ENCODE results near the gene EMD. TPM values are rescaled to one million over a fixed set of nuclear protein-coding genes. Genes with fewer than 3 reads are reported as not detected.
"Not testable (repeated sequence)": the region's sequence is repeated elsewhere in the genome, so short reads cannot be mapped to it uniquely, and the experiment has no call there.

Gene EMD
- total RNA-seq, 1 experiment from 2014 or later, result 56.2 TPM

DNA sequence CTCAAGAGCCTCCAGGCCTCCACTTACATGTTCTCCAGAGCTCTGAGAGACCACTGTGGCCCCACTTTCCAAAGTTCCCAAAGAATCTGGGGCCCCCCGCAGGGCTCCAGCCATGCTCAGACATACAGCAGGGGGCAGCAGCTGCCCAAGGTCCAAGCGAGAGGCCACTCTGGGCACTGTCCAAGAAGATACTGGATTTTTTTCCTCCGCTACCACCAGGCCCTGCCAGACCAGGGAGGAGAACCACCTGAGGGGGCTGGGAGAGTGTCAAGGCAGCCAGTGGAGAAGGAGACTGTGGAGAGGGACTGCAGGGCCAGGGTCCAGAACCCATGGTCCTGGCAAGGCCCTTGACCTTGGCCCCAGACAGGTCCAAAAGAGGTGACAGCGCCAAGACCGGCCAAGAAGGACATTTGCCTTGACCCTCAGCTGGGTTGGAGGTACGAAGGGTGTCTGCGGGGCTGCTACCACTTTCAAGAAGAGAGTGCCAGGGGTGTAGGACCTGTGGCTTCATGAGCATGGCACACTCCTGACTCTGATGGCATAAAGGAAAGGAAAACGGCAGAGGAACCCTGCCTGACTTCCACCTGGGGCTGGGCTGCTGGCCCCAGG lies 5.3 kb downstream of the EMD start:
- no peak for DNase-seq

GRCh38 chrX:154388094-154388493 lies 9.0 kb downstream of the EMD start:
- DNase-seq; H3K36me3 ChIP-seq (replicated peaks; ENCODE audit: control insufficient read depth, insufficient read depth, low read length); H3K4me3 ChIP-seq (ENCODE audit: insufficient read depth, low read depth, low read length); H3K27me3 ChIP-seq (ENCODE audit: control insufficient read depth, insufficient read depth, low read length): not testable (repeated sequence)

More for the DNA sequence above, 5.3 kb downstream of the EMD start:
- H3K4me3 ChIP-seq (ENCODE audit: insufficient read depth, low read depth, low read length), result no peak overlapping the region
- H3K36me3 ChIP-seq (replicated peaks; ENCODE audit: control insufficient read depth, insufficient read depth, low read length), result 0 out of 2 replicates have a peak, but pooled peaks cover 3% of the 10 kb centered on the region
- no peaks in the 10 kb centered on the region for H3K27me3 ChIP-seq (ENCODE audit: control insufficient read depth, insufficient read depth, low read length)

GRCh38 chrX:154388649-154389048 lies 9.6 kb downstream of the EMD start:
- H3K4me3 ChIP-seq (ENCODE audit: insufficient read depth, low read depth, low read length); H3K27me3 ChIP-seq (ENCODE audit: control insufficient read depth, insufficient read depth, low read length); DNase-seq; H3K36me3 ChIP-seq (replicated peaks; ENCODE audit: control insufficient read depth, insufficient read depth, low read length): not testable (repeated sequence)

GRCh38 chrX:154389812-154390747 lies 11.0 kb downstream of the EMD start:
- peak overlapping the region; percentile 19; the same call in 1 of the 2 replicates for H3K4me3 ChIP-seq (ENCODE audit: insufficient read depth, low read depth, low read length)
- not testable (repeated sequence) for H3K36me3 ChIP-seq (replicated peaks; ENCODE audit: control insufficient read depth, insufficient read depth, low read length); H3K27me3 ChIP-seq (ENCODE audit: control insufficient read depth, insufficient read depth, low read length); DNase-seq

GRCh38 chrX:154396363-154396762 lies 17.3 kb downstream of the EMD start:
- not testable (repeated sequence) for DNase-seq; H3K27me3 ChIP-seq (ENCODE audit: control insufficient read depth, insufficient read depth, low read length); H3K4me3 ChIP-seq (ENCODE audit: insufficient read depth, low read depth, low read length)
- H3K36me3 ChIP-seq (replicated peaks; ENCODE audit: control insufficient read depth, insufficient read depth, low read length), result peaks cover 14% of the 10 kb centered on the region

- H3K27me3 ChIP-seq (ENCODE audit: control insufficient read depth, insufficient read depth, low read length), result no peaks in the 10 kb centered on the region
These were observed 18.1 kb downstream of the EMD start for GRCh38 chrX:154396973-154397887.

DNA sequence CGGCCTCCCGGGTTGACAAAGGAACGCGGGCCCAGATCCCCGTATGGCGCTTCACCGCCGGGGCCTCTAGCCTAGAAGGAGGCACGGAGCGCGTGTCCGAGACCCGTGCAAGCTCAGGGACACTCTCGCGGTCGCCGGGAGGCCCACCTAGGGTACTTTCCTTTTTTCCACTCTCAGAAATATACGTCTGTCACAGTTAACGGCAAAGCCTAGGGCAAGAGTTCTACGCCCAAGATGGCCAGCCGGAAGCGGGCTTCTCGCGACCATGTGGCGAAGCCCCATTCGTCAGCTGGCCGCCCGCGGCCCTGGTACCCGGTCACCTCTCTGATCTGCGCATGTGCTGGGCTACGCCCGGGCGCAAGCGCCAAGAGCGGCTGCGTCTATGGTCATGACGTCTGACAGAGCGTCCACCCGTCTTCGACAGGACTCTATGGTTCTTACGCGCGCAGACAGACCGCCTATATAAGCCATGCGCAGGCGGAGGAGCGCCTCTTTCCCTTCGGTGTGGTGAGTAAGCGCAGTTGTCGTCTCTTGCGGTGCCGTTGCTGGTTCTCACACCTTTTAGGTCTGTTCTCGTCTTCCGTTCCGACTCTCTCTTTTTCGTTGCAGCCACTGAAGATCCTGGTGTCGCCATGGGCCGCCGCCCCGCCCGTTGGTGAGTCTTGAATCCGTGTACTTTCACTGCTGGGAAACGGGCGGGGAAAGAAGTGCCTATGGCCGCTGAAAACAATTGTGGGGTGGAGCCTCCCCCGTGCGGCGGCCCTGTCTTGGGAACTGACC lies 19.0 kb downstream of the EMD start, which contains the start of gene RPL10:
TSS of gene RPL10 (plus strand) at position 490 of the 780 bp plus-strand sequence. CDS start at position 633, 143 bp downstream.
- peak within 1 kb of the TSS; percentile 63 for H3K4me3 ChIP-seq (ENCODE audit: insufficient read depth, low read depth, low read length)

More at GRCh38 chrX:154396973-154397887, 18.1 kb downstream of the EMD start:
- DNase-seq, result peak; percentile 85
- H3K4me3 ChIP-seq (ENCODE audit: insufficient read depth, low read depth, low read length), result peak overlapping the region; percentile 63
- H3K36me3 ChIP-seq (replicated peaks; ENCODE audit: control insufficient read depth, insufficient read depth, low read length), result peaks cover 14% of the 10 kb centered on the region

DNA sequence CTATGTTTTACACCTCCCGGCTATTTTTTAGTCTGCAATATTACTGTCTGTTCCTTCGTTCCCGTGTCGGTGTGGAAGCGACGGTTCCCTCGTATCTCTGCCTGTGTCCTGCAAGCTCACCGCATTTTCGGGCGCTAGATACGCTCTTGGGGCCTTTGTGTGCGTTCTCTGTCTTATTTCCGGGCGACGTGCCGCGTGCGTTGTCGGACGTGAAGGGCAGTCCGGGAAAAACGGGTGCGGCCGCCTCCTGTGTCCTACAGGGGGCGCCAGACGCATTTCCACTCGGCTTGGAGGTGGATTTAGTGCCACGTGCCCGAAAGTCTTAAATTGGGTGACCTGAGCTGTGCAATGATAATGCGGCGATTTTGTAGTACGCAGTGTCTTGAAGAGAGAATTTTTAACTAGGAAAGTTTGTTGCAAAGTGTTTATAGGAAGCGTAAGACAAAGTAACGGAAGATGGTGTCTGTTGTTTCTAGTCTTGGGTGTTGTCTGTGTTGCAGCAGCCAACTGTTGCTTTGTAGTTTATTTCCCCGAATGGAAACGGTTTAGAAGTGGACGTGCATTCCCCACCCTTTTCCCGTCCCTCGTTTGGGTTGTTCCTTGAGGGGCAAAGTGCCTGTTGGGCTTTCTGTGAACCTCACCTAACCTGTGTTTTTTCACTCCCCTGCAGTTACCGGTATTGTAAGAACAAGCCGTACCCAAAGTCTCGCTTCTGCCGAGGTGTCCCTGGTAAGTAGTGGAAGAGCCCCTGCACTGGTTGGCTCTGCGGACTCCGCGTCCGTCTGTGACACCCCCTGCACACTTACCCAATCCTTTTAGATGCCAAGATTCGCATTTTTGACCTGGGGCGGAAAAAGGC lies 19.8 kb downstream of the EMD start:
- no peaks in the 10 kb centered on the region for H3K27me3 ChIP-seq (ENCODE audit: control insufficient read depth, insufficient read depth, low read length)
- H3K4me3 ChIP-seq (ENCODE audit: insufficient read depth, low read depth, low read length), result peak overlapping the region; percentile 63
- peak; percentile 67 for DNase-seq
- H3K36me3 ChIP-seq (replicated peaks; ENCODE audit: control insufficient read depth, insufficient read depth, low read length), result peaks cover 14% of the 10 kb centered on the region

More for the DNA sequence above, 19.0 kb downstream of the EMD start, which contains the start of gene RPL10:
- H3K36me3 ChIP-seq (replicated peaks; ENCODE audit: control insufficient read depth, insufficient read depth, low read length), result peaks cover 14% of the 10 kb centered on the region
- DNase-seq, result peak; percentile 97
- no peaks in the 10 kb centered on the region for H3K27me3 ChIP-seq (ENCODE audit: control insufficient read depth, insufficient read depth, low read length)

DNA sequence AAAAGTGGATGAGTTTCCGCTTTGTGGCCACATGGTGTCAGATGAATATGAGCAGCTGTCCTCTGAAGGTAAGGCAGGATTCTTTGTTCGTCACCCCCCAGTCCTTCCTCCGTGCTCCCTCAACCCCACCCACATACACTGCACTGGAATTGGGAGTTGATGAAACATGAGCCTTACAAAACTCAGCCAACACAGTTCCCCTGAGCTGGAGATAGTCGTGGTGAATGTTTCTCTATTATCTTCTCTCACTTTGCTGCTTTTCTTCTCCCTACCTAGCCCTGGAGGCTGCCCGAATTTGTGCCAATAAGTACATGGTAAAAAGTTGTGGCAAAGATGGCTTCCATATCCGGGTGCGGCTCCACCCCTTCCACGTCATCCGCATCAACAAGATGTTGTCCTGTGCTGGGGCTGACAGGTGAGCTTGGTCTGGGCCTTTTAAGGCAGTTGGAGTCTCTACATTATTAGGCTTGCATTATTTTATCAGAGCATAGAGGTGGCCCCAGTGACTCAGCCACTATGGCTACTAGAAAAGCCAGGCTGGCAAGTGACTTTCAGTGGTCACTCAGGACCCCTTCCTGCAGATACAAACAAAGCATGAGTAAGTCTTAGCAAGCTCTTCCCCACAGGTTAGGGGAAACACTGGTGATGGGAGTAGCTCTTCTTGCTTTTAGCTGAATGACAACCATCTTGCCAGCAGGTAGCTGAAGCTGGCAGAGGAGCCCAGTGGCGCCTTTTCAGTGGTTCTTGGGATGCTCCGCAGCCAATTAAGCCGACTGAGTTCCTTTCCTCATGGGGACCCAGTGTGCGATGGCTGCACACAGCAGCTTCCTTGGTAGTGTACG lies 20.7 kb downstream of the EMD start:
- Histone ChIP-seq H3K4me3 (ENCODE audit: insufficient read depth, low read depth, low read length) (peak overlapping the region; percentile 63), H3K27me3 (ENCODE audit: control insufficient read depth, insufficient read depth, low read length) (no peaks in the 10 kb centered on the region), H3K36me3 (replicated peaks; ENCODE audit: control insufficient read depth, insufficient read depth, low read length) (peaks cover 14% of the 10 kb centered on the region)
- DNase-seq, result no peak

- not testable (repeated sequence) for H3K27me3 ChIP-seq (ENCODE audit: control insufficient read depth, insufficient read depth, low read length); H3K4me3 ChIP-seq (ENCODE audit: insufficient read depth, low read depth, low read length); DNase-seq
- H3K36me3 ChIP-seq (replicated peaks; ENCODE audit: control insufficient read depth, insufficient read depth, low read length), result peaks cover 14% of the 10 kb centered on the region
These were observed 21.3 kb downstream of the EMD start for GRCh38 chrX:154400369-154400817.

- Histone ChIP-seq H3K4me3 (ENCODE audit: insufficient read depth, low read depth, low read length) (no peak overlapping the region), H3K27me3 (ENCODE audit: control insufficient read depth, insufficient read depth, low read length) (no peaks in the 10 kb centered on the region), H3K36me3 (replicated peaks; ENCODE audit: control insufficient read depth, insufficient read depth, low read length) (peaks cover 14% of the 10 kb centered on the region)
- DNase-seq, result no peak
These were observed 22.1 kb downstream of the EMD start for GRCh38 chrX:154401045-154401799.

Data from H7 (cell line).